Stimulated activated CD4-positive, alpha-beta T cell treated with anti-CD3 and anti-CD28 coated beads, Interleukin-2, amount 100 ng/mL, for 48 hours (primary cell): ENCODE measurements around the gene ISOC2.
A peak's percentile ranks its signal among the peaks of the same experiment; 100 is the strongest.
"Not testable (repeated sequence)": the region's sequence is repeated elsewhere in the genome, so short reads cannot be mapped to it uniquely, and the experiment has no call there.

Source experiments
- DNase-seq, 2 donors: peaks; one replicate each; pipeline ENCODE4 v3.0.0-alpha.2; 2020

Gene ISOC2

DNA sequence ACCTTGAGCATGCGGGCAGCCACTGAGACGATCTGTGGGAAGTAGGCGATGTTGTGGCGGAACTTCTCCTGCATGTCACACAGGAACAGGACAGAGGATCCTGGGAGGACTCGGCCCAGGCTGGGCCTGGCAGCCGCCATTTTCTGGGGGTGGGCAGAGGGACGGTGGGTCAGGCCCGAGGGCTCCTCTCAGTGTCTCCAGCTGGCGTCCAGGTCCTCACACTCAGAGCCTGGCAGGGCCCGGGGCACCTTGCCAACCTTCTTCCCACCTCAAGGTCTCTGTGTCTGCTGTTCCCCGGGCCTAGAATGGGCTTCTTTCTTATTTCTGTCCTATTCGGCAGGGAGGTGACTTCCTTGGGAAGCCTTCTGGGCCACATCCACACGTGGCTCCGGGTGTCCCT is 5.1 kb downstream of the ISOC2 start:
- no peak for DNase-seq

DNA sequence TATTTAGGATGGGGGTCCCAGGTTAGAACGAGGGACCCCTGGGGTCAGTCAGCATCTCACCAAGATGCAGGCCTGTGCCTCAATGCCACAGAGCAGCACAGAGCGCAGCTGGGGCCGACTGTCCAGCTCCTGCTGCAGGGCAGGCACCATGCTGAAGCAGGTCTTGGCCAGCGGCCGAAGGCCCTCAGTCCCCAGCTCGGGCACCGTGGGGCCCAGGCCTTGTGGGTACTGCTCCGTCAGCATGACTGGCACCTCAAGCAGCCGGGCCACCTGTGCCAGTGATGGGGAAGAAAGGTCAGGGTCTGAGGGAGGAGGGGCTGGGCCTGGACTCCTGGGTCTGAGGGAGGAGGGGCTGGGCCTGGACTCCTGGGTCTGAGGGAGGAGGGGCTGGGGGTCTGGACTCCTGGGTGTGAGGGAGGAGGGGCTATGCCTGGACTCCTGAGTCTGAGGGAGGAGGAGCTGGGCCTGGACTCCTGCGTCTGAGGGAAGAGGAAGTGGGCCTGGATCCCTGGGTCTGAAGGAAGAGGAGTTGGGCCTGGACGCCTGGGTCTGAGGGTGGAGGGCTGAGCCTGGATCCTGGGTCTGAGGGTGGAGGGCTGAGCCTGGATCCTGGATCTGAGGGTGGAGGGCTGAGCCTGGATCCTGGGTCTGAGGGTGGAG is 5.7 kb downstream of the ISOC2 start:
- DNase-seq: no peak

DNA sequence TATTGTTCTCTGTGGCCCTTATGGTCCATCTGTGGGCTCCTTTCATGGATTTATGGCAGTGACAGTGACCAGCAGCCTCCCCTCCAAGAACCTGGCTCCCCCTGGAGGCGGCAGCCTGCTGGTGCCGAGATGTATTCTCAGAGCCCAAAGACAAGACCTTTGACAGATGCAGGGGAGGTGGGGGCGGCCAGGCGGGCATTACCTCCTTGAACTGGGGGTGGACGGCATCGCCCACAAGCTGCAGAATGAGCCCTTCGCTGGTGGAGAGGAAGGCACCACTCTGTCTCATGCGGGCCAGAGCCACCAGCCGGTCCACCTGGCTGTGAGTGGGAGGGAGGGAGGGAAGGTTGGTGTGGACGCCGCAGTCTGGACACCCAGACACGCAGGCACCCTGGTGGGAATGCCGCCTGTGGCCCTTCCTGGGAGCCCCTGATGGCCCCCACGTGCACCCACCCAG is 6.6 kb downstream of the ISOC2 start:
- DNase-seq: peak in 1 of 2 donors; percentile 31

DNA sequence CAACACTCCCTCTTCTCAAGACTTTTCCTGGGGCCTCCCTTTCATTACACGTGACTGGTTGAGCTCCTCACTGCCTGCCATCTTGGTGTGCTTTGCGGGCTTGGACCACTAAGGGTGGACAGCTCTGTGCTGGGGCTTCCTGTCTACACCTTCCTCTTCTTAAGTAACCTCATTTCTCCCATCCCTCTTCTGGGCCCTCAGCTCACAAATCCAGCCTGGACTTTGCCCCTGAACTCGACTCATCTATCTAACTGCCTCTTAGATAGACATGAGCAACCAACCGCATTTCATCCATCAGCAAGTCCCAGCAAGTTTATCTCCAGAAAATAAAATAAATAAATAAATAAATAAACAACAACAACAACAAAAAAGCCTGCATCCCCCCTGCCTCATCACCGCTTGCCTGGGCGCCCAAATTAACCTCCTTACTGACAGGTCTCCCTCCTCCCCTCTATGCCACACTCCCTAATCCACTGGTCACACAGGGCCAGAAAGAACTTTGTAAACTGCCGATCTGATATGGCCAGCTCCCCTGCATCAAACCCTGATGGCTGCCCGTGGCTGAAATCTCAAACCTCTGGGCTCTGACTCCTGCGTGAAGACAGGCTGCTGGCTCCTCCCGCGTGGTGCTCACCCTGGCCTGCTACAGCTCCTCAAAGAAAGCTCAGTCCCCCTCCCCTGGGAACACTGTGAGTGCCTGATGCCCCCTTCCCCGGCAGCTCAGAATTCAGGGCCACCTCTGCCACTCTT is 7.8 kb downstream of the ISOC2 start:
- DNase-seq: no peak

DNA sequence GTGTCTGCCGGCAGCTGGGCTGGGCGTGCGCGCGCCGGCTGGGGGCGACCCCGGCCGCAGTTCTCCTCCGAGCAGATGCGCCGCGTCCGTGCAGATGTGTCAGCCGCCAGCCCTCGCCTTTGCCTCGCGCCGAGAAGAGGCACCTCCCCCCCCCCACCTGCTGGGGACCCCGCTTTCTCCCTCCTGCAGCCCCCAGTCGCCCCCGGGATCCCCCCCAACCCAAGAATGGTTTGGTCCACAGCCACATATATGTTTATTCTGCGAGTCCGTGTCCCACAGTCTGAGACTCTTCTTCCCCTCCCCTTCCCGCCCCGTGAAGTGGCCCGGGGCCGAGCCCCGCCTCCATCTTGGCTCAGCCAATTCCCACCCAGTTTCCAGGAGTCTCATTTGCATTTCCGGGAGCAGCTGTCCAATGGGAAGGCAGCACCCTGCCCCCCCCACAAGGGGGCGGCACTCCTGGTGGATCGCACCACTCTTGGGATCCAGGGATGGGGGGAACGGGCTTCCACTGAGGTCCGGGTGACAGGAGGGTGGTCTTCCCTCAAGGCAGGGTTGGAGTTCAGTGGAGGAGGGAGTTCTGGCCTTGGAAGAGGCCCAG is 8.6 kb downstream of the ISOC2 start:
- peak in 1 of 2 donors; percentile 22 for DNase-seq

DNA sequence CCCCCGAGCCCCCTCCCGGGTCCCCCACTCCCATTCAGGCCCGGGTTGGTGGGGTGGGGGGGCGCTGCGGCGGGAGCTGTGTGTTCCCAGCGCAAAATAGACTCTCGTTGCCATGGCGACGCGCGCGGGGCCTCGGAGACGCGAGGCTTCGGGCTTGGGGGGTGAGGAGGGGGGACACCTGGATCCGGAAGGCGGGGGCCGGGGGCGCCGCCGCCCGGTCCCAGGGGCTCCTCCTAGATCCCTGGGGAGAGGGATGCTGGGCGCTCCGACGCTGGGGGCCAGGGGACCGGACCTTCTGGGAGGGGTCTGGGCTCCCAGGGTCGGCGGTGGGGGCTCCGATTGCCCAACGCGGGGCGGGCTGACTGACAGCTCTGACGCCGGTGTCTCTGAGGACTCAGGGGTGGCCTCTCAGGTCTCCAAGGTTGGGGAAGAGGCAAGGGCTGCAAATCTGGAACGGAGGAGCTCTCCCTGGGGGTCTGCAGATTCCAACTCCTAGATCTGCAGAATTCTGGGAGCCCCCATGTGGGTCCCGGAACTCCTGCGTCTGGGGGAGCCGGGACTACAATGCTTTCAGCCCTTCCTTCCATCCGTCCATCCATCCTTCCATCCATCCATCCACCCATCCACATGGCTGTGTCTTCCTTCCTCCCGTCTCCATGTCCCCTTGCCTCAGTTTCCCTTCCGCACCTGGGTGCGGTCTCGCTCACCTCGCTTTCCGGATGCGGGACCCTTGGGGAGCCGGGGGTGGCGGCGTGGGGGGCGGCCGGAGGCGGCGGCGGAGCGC is 9.3 kb downstream of the ISOC2 start:
- no peak for DNase-seq

DNA sequence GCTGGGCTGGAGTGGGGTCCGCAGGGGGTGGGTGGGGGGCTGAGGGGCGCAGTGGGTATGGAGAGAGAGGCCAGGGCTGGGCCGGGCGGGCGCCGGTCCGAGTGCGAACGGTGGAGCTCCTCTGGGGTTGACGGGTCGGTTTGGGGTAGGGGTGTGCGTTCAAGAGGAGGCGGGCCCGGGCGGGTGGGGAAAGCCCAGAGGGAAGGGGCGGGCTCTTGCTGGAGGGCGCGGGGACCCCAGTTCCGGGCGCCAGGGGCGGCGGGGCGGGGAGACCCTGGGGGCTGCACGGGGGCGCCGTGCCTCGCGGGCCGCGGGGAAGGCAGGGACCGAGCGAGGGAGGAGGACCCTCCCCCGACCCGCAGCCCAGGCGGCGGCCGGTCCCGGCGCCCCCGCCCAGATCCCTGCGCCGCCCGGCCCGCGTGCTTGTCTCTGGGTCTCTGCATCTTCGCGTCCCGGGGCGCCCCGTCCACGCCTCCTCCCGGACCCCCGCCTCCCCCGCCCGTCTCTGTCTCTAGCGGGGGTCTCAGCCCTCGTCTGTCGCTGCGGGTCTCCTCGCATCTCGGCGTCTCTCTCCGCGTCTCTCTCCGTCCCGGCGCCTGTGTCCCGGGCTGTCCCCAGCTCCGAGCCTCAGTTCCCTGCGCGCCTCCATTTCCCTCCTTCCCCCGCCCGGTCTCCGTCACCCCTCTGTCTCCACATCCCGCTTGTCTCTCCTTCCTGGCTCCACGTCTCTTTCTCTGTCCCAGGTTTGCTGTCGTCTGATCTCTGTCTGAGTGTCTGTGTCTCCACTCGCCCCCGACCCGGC is 10.1 kb downstream of the ISOC2 start:
- DNase-seq: no peak

DNA sequence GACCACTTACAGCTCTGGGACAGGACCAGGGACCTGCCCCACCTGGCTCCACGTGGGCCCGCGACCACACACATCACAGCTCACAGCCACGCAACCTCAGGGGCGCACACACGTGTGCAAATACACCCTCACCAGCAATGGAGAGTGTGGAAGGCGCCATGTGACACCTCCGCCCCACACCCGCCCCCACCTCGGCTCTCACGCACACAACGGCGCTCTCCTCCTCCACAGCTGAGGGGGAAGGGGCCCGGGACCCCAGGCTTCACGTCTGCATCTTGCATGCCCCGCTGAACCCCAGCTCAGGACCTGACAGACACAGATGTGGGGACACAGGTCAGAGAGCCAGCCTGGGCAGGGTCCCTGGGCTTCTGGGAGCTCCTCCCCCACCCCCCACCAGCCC is 12.0 kb downstream of the ISOC2 start:
- DNase-seq: no peak

DNA sequence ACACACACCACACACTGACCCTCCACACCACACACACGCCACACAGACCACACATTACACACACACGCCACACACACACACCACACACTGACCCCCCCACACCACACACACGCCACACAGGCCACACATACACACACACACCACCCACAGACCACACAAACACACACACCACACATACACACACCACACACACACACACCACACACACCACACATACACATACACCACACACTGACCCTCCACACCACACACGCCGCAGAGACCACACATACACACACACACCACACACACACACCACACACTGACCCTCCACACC is 13.3 kb downstream of the ISOC2 start:
- not testable (repeated sequence) for DNase-seq

DNA sequence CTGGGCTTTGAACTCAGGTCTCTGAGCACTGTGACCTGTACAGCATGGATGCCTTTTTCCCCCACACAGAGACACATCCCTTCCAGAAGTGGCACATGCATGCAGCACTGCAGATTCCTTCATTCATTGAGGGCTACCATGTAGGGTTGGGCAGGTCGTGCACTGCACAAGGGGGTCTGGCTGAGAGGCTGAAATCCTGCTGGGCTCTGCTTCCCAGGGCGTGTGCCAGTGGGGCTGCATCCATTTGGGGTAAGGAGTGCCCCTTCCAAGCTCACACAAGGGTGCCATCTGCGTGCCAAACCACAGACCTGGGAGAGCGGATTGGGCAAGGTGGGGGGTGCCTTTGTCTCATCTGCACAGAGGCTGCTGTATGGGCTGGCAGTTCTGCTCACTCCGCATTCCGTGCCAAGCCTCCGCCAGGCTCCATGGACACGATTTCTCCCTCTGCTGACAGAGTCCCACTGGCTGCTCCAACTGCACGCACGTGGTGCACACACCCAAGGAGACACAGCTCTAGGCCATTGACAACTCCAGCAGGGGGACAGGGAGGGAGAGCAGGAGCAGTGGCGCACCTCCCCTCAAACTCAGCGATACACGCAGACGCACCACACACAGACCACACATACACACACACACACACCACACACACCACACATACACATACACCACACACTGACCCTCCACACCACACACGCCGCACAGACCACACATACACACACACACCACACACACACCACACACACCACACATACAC is 13.8 kb downstream of the ISOC2 start:
- no peak for DNase-seq

DNA sequence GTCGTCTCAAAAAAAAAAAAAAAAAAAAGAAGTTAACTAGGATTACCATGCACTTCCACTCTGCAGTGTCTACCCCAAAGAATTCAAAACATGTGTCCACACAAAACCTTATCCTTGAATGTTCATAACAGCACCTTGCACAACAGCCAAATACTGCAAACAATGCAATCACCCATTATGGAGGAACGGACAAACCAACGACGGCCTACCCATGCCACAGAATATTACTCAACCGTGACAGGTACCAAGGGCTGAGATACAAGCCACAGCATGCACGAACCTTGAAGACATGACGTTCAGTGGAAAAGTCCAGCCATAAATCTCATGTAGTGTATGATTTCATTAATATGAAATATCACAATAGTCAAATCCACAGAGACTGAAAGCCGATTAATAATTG is 15.4 kb downstream of the ISOC2 start:
- DNase-seq: no peak

DNA sequence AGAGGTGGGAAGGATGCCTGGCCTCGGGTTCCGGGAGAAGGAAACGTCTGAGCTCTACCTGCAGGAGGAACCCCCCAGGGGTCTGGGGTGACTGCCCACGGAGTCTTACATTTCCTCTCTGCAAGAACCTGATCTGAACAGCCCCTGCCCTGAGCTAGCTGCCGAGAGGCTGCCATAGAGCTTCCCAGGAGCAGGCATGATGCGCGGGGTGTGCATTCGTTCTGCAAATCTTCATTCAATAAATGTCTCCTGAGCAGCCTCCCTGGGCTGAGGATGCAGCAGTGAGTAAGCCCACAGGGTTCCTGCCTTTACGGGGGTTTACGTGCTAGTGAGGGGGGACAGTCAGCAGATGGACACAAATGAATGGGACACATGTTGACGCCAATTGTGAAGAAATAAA is 16.8 kb downstream of the ISOC2 start:
- DNase-seq: no peak

DNA sequence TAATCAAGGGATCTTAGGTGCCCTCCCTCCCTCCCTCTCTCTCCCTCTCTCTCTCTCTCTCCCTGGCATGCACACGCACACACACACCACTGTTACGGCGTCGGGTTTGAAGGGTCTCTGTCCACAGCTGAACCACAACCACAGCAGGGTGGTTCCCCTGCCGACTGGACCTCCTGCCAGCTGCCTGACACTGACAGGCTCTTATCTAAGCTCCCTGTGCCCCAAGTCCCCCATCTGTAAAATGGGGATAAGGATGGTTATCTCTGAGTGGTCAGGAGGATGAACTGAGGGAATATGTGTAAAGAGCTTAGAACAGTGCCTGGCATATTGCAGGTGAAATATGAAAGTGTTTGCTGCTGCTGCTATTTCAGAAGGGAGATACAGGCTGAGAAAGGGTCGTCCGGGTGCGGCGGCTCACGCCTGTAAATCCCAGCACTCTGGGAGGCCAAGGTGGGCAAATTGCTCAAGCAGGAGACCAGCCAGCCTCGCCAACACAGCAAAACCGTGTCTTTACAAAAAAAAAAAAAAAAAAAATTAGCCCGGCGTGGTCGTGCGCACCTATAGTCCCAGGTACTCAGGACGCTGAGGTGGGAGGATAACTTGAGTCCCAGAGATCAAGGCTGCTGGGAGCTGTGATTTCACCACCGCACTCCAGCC is 17.5 kb downstream of the ISOC2 start:
- DNase-seq: no peak

DNA sequence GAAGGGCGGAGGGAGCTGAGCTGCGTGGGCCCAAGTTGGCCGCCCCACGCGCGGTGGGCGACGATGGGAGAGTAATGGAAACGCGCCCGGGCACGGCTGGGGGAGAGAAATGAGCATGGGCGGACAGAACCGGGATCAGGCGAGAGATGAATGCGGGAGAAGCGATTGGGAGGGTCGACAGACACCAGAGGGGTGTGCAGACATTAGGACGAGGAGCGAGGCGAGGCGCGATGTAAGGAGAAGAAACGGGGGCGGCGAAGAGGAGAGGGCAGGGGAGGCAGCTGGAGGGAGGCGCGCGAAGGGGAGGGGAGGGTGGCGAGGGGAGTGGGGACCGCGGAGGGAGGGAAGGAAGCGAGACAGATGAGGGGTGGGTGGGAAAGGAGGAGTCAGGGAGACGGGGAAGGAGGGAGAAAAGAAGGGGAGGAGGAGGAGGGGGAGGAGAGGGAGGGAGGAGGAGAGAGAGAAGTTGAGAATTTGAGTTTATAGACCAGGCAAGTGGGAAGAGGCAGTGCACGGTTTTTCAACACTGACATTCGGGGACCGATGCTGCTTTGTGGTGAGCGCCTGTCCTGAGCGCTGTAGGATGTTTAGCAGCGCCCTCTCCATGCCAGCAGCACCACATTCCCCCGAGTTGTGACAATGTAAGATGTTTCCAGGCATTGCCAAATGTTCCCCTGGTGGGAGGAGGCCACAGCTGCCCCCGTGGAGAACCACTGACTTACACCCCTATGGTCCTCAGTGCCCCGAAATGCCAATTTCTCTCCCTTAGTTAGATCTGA is 18.2 kb downstream of the ISOC2 start, which contains the start of gene SHISA7:
SHISA7 (minus strand) TSS at position 256 of the 779 bp plus-strand sequence. CDS start 437 bp downstream, outside the sequence.
- DNase-seq: no peak

DNA sequence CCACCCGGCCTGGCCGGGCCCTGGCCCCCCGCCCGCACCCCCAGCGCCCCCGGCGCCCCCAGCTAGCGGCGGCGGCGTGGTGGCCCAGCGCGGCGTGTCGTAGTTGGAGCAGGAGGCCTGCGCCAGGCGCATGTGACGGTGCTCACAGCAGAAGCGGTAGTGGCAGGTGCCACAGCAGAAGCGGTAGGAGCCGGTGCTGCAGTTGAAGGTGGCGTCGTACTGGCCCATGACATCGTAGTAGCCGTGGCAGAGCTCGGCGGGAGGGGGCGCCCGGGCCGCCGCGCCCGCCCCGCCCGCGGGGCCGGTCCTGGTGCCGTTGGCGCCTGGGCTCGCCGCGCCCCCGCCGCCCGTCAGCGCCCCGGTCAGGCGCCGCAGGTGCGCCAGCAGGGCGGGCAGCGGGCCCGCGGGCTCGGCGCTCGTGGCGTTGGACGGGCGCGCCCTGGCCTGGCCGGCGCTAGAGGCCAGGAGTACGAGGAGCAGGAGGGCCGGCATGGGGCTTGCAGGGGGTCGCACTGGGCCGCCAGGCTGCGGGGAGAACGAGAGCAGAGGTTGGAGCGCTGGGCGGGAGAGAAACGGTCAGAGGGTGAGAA is 19.0 kb downstream of the ISOC2 start:
- no peak for DNase-seq

DNA sequence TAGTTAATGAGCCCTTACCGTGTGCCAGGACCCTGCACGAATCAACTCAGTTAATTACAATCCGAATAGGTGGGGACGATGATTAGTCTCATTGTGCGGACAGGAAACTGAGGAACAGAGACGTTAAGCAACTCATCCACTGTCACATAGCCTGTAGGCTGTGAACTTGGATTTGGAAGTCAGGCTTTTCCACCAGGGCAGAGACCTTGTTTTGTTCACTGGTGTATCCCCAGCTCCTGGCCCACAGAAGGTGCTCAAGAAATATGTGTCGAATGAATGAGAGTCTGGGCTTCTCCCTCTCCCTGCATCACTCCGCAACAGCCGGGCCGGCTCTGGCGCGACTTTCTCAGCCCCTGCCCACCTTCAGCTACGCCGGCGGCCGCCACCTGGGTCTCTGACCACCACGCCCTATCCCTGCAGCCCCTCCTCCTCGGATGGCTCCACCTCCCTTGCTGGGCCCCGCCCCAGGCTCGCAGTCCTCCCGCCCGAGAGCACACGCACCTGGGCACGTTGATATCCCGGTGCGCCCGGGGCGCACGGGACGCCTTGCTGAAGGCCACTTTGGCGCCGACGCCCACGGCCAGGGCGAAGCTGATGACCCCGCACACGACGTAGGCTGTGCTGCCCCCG is 19.6 kb downstream of the ISOC2 start:
- no peak for DNase-seq

DNA sequence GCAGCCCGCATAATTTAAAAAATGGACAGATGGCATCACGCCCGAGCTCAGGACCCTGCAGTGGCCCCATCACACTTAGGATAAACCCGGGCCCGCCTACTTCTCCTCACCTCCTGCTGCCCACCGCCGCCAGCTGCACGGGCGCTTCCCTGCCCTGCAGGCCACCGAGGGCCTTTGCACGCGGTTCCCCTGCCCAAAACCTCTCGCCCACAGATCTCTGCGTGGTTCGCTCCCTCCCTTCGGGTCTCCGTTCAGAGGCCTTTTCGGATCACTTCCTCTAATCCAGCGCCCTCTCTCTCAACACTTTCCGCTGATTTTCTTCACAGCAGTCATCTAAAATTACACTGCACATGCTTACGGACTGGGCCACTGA is 20.1 kb downstream of the ISOC2 start:
- DNase-seq: no peak

DNA sequence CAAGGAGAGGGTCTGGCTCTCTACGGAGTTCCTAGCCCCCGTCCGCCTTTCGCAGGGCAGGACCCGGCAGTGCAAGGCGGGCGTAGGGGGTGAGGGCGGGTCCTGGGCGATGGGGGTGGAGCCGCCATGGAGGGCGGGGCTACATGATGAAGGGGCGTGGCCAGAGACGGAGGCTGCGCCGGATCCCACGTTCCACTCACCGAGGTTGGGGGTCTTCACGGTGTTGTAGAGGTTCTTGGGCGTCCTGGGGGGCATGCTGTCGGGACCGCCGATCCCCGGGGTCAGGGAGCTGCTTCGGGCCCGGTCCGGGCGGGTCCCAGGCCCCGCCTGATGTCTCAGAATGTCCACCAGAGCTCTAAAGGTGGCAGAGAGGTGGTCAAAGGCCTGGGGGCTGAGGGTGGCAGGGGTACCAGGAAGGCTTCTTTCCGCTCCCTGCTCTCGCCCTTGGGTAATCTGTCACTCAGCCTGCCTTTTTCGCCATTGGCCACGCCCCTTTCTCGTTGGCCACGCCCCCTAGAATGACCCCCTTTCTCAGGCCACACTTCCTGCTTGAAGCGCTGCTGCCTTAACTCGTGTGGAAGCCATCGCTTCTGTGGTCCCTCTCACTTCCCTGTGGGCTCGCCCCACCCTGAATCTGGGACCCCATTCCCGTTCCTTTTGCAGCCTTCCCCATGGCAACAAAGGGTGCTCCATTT is 20.9 kb downstream of the ISOC2 start:
- DNase-seq: no peak

DNA sequence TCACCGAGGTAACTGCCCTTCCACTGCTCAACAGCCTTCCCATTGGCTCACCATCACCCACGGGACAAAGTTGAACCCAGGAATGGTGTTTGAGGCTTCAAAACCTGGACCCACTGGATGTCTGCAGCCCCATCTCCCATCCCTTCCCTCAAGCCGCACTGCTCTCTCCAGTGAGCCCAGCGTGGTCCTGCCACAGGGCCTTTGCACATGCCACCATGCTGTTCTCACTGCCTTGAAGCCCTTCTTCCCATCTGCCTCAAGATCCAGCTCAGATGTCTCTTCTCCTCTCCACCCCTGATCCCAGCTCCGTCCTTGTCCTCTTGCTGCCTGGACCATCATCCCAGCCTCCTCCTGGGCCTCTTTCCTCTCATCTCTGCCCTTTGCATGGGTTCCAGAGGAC is 22.4 kb downstream of the ISOC2 start:
- no peak for DNase-seq
